ENCODE results near the gene TEX9. TPM values are rescaled to one million over a fixed set of nuclear protein-coding genes. Genes with fewer than 3 reads are reported as not detected.

The TEX9 gene
- 1.3 and 2.6 TPM in 2 replicates for total RNA-seq

DNA sequence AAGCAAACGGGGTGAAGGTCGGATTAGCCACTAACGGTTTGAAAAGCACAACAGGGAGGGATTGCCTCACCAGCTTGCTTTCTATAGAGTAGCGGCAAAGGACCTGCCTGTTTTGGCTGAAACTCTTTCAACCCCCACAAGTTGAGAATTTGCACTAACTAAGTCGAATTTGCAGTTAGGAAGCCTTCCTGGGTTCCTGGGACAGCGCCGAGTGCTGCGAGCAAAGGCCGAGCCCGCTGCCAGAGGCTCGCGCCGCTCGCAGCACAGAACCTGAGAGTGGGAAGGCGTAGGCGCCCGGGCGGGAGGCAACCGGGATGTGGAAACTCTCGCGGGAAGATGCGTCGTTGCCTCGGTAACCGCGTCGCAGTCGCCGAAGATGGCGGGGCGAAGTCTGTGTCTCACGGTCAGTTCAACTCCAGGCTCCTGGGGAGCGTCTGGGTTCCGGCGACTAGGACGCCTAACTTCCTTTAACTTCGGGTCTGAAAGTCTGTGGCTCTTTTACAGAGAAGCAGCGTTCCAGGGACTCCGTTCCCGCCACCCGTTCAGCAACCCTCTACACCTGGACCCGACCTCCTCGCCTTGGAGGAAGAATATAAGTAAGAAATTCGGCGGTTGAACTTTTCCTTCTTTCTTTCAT lies at the start of gene TEX9:
TSS of gene TEX9 (plus strand) at position 352 of the 637 bp plus-strand sequence. CDS start at position 377, 25 bp downstream.

DNA sequence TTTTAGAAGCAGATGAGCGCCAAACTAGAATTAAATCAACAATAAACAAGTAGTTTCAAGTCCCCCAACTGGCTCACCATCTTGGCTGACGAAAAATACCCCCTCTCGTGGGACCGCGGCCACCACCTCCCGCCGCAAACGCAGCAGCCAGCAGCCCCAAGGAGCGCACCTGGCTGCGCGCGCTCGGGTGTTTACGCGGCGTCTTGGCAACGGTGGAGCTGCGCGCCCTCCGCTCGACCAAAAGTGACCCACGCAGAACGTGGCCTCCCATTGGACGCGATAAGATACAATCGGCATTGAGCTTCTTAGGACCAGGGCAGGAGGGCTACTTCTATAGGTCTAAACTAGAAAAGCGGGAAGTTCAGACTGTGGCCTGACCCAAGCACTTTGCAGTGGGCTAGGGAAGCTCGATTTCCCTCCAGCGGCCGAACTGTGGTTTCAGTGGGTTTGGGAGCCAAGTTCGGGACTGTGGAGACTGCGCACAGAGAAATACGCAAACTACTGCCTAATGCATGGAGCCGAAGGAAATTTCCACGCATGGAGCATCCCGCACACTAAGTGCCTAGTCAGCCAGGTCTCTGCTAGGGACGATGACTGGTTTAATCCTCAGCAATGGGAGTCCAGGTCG lies 99.8 kb downstream of the TEX9 start, which contains the start of gene MNS1:
TSS of gene MNS1 (minus strand) at position 245 of the 628 bp plus-strand sequence. CDS start at position 80, 165 bp downstream.

Other genes starting within 250 kb of the TEX9 start
- gene RFX7, start 121.5 kb upstream of the TEX9 start, total RNA-seq, result 7.8 and 10.8 TPM in 2 replicates
- 0.48 and 0.65 TPM in 2 replicates for gene MNS1, start 99.7 kb downstream of the TEX9 start, total RNA-seq